ENCODE results near the gene BRAP. TPM values are rescaled to one million over a fixed set of nuclear protein-coding genes. Genes with fewer than 3 reads are reported as not detected.
"Not testable (repeated sequence)": the region's sequence is repeated elsewhere in the genome, so short reads cannot be mapped to it uniquely, and the experiment has no call there.

Gene BRAP
- total RNA-seq, 1 donor from 2014 or later, result 23.1 TPM

DNA sequence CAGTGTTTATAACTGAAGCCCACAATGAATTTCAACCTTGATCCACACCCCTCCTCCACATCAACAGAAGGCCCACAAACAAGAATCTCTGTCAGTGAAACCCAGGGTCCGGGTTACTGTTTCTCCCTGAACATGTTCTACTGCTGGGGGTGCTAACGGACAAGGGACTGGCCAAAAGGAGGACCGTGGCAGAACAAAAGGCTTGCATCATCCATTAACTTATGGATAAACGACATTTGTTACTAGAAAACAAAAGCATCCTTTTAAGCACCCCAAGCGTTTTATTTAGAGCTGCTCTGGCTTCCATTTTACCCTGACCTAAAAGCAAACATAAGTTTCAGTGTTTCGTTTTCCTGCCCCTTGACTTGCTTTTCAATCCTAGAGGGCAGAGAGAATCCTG is 32.2 kb downstream of the BRAP start:
- H3K27me3 Mint-ChIP-seq, result no peaks in the 10 kb centered on the region
- no peak for DNase-seq (ENCODE audit: low spot score, unreplicated experiment)
- no peaks in the 10 kb centered on the region for H3K9me3 Mint-ChIP-seq (ENCODE audit: low read depth)
- TF ChIP-seq, protein P1, sequence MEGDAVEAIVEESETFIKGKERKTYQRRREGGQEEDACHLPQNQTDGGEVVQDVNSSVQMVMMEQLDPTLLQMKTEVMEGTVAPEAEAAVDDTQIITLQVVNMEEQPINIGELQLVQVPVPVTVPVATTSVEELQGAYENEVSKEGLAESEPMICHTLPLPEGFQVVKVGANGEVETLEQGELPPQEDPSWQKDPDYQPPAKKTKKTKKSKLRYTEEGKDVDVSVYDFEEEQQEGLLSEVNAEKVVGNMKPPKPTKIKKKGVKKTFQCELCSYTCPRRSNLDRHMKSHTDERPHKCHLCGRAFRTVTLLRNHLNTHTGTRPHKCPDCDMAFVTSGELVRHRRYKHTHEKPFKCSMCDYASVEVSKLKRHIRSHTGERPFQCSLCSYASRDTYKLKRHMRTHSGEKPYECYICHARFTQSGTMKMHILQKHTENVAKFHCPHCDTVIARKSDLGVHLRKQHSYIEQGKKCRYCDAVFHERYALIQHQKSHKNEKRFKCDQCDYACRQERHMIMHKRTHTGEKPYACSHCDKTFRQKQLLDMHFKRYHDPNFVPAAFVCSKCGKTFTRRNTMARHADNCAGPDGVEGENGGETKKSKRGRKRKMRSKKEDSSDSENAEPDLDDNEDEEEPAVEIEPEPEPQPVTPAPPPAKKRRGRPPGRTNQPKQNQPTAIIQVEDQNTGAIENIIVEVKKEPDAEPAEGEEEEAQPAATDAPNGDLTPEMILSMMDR (IDR thresholded peaks at IDR 0.05; ENCODE audit: unreplicated experiment), result no peak
- H3K4me3 Mint-ChIP-seq (ENCODE audit: low read depth), result no peak overlapping the region
- H3K27ac Mint-ChIP-seq, result no peak overlapping the region
- H3K36me3 Mint-ChIP-seq (ENCODE audit: insufficient read depth), result peaks cover 20% of the 10 kb centered on the region
- H3K4me1 Mint-ChIP-seq (ENCODE audit: low read depth), result no peaks in the 10 kb centered on the region

DNA sequence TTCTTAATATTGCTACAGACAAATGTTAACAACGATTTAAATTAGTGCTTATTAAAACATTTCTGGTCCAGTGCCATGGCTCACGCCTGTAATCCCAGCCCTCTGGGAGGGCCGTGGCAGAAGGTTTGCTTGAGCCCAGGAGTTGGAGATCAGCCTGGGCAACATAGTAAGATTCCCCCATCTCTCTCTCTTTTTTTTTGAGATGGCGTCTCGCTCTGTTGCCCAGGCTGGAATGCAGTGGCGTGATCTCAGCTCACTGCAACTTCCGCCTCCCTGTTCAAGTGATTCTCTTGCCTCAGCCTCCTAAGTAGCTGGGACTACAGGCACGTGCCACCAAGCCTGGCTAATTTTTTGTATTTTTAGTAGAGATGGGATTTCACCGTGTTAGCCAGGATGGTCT is 33.2 kb downstream of the BRAP start:
- H3K27me3 Mint-ChIP-seq; DNase-seq (ENCODE audit: low spot score, unreplicated experiment); H3K9me3 Mint-ChIP-seq (ENCODE audit: low read depth); H3K27ac Mint-ChIP-seq; H3K4me1 Mint-ChIP-seq (ENCODE audit: low read depth); H3K4me3 Mint-ChIP-seq (ENCODE audit: low read depth): not testable (repeated sequence)
- H3K36me3 Mint-ChIP-seq (ENCODE audit: insufficient read depth), result peaks cover 17% of the 10 kb centered on the region

DNA sequence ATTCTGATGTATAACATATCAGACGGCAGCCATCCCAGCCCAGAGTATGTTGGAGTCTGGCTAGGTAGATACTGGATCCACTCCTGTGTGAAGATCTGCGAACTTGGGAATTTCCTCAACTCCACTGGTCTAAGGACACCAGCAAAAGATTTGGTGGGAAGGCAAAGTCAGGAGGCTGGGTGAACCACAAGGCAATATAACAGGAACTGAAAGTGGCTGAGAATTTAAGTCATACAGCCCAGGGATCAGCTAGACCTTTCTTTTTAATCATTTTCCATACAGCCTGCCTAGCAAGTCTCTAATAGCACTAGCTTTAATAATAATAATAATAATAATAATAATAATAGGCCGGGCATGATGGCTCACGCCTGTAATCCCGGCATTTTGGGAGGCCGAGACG is 34.8 kb downstream of the BRAP start:
- no peaks in the 10 kb centered on the region for H3K9me3 Mint-ChIP-seq (ENCODE audit: low read depth)
- no peak overlapping the region for H3K4me3 Mint-ChIP-seq (ENCODE audit: low read depth)
- no peaks in the 10 kb centered on the region for H3K27me3 Mint-ChIP-seq
- no peak overlapping the region for H3K27ac Mint-ChIP-seq
- peaks cover 20% of the 10 kb centered on the region for H3K36me3 Mint-ChIP-seq (ENCODE audit: insufficient read depth)
- no peaks in the 10 kb centered on the region for H3K4me1 Mint-ChIP-seq (ENCODE audit: low read depth)
- TF ChIP-seq, protein P1 (IDR thresholded peaks at IDR 0.05; ENCODE audit: unreplicated experiment), result no peak
- no peak for DNase-seq (ENCODE audit: low spot score, unreplicated experiment)

DNA sequence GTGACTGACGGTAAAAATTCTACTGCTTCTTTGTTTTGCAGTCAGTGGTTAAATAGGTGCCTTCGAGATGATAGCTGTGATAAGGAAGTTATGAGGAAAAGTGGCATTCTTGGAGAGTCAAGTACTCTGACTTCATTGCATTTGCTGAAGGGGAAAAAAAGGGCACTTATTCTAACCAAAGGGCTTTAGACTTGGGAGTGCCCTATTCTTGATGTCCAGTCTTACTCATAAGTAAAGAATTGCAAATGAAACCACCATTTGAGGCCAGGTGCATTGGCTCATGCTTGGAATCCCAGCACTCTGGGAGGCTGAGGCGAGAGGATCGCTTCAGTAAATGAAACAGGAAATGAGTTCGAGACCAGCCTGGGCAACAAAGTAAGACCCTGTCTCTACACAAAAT is 40.3 kb downstream of the BRAP start:
- no peak overlapping the region for H3K27ac Mint-ChIP-seq
- peaks cover 6% of the 10 kb centered on the region for H3K4me1 Mint-ChIP-seq (ENCODE audit: low read depth)
- TF ChIP-seq, protein P1 (IDR thresholded peaks at IDR 0.05; ENCODE audit: unreplicated experiment), result no peak
- no peaks in the 10 kb centered on the region for H3K9me3 Mint-ChIP-seq (ENCODE audit: low read depth)
- no peaks in the 10 kb centered on the region for H3K27me3 Mint-ChIP-seq
- no peak overlapping the region for H3K4me3 Mint-ChIP-seq (ENCODE audit: low read depth)
- no peak for DNase-seq (ENCODE audit: low spot score, unreplicated experiment)
- peaks cover 22% of the 10 kb centered on the region for H3K36me3 Mint-ChIP-seq (ENCODE audit: insufficient read depth)

DNA sequence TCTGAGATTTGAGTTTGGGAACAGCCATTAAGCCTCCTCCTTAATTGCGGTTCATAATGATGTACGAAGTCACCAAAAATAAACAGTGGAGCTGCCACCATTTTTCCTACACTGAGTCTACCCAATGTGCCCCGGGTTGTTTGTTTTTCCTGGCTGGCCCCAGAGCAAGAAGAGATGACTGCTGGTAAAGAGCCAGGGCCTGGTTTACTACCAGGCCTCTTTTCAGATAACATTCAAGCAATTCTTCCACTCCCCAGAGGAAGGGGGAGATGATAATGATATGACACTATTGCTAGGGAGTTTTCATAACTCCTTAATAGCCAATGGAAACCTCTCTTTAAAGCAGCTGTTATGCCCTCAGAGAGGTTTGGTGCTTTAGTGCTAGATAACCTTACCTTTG is 42.3 kb downstream of the BRAP start:
- Mint-ChIP-seq H3K4me3 (ENCODE audit: low read depth) (no peak overlapping the region), H3K9me3 (ENCODE audit: low read depth) (no peaks in the 10 kb centered on the region), H3K27ac (peak overlapping the region; percentile 33), H3K27me3 (no peaks in the 10 kb centered on the region), H3K4me1 (ENCODE audit: low read depth) (peaks cover 7% of the 10 kb centered on the region), H3K36me3 (ENCODE audit: insufficient read depth) (peaks cover 17% of the 10 kb centered on the region)
- no peak for DNase-seq (ENCODE audit: low spot score, unreplicated experiment)
- TF ChIP-seq, protein P1 (IDR thresholded peaks at IDR 0.05; ENCODE audit: unreplicated experiment), result no peak

DNA sequence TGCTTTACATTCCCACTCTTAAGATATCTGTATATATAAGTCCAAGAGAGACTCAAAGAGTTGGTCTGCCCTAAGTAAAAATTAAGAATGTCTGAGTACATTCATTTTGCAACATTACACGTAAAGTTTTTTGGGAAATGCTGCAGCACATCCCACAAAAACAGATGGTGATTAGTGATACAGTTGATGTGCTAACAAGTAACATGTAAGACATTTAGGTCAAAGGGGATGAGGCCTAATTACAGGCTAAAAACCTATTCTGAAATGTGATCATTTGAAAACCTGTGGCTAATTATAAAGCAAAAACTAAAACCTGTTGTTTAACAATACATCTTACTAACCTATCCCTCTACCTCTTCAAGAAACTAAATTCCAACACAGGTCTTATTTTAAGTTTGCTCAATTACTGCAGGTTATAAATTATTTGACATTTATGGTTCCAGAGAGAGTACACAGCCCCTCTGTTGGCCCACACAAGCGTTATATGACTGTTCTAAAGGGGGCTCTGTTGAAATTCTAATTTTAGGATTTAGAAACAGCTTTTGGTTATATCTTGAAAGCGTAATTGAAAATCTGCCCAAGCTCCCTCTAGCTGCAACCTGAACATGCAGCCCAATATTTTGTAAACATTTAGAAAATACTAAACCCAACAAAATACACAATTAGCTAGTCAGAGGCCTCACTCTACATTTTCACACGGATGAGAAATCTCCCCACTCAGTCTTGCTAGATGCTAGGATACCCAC is 42.9 kb downstream of the BRAP start:
- DNase-seq (ENCODE audit: low spot score, unreplicated experiment), result no peak
- no peaks in the 10 kb centered on the region for H3K9me3 Mint-ChIP-seq (ENCODE audit: low read depth)
- H3K36me3 Mint-ChIP-seq (ENCODE audit: insufficient read depth), result peaks cover 17% of the 10 kb centered on the region
- no peak overlapping the region for H3K4me3 Mint-ChIP-seq (ENCODE audit: low read depth)
- H3K27me3 Mint-ChIP-seq, result no peaks in the 10 kb centered on the region
- peak overlapping the region; percentile 33 for H3K27ac Mint-ChIP-seq
- H3K4me1 Mint-ChIP-seq (ENCODE audit: low read depth), result peaks cover 7% of the 10 kb centered on the region
- TF ChIP-seq, protein P1 (IDR thresholded peaks at IDR 0.05; ENCODE audit: unreplicated experiment), result no peak
